ENCODE measurements around the gene TENT4B.

The TENT4B gene

DNA sequence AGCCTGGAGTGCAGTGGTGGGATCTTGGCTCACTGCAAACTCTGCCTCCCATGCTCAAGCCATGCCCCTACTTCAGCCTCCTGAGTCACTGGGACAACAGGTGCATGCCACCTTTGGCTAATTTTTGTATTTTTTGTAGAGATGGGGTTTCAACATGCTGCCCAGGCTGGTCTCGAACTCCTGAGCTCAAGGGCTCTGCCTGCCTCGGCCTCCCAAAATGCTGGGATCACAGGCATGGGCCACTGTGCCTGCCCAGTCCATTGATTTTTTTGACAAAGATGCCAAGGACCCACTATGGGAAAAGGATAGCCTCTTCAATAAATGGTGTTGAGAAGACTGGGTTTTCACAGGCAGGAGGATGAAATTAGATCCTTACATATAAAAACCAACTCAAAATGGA is 102.4 kb downstream of the TENT4B start:
- DNase-seq (ENCODE audit: extremely low spot score), result no peak
- CTCF ChIA-PET, result interaction anchor here (1.2 to 2.0 kb wide), 6 partner anchors 10 to 230 kb away, joined by 3 to 8 read pairs (median 4); partner anchors contain the start of gene CNEP1R1
- POLR2A ChIA-PET, result no interaction called here
- TF ChIP-seq, protein P1, sequence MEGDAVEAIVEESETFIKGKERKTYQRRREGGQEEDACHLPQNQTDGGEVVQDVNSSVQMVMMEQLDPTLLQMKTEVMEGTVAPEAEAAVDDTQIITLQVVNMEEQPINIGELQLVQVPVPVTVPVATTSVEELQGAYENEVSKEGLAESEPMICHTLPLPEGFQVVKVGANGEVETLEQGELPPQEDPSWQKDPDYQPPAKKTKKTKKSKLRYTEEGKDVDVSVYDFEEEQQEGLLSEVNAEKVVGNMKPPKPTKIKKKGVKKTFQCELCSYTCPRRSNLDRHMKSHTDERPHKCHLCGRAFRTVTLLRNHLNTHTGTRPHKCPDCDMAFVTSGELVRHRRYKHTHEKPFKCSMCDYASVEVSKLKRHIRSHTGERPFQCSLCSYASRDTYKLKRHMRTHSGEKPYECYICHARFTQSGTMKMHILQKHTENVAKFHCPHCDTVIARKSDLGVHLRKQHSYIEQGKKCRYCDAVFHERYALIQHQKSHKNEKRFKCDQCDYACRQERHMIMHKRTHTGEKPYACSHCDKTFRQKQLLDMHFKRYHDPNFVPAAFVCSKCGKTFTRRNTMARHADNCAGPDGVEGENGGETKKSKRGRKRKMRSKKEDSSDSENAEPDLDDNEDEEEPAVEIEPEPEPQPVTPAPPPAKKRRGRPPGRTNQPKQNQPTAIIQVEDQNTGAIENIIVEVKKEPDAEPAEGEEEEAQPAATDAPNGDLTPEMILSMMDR (IDR thresholded peaks at IDR 0.05; ENCODE audit: control extremely low read depth, extremely low read depth, low read depth, missing control alignments), result no peak

GRCh38 chr16:50256604-50257003 is 103.5 kb downstream of the TENT4B start:
- ChIA-PET CTCF (interaction anchor here (1.2 to 2.0 kb wide), 2 partner anchors 17 to 188 kb away, joined by 3 to 6 read pairs; no protein-coding TSS in a partner anchor), POLR2A (no interaction called here)
- TF ChIP-seq, protein P1 (IDR thresholded peaks at IDR 0.05; ENCODE audit: control extremely low read depth, extremely low read depth, low read depth, missing control alignments), result no peak
- DNase-seq (ENCODE audit: extremely low spot score), result no peak

DNA sequence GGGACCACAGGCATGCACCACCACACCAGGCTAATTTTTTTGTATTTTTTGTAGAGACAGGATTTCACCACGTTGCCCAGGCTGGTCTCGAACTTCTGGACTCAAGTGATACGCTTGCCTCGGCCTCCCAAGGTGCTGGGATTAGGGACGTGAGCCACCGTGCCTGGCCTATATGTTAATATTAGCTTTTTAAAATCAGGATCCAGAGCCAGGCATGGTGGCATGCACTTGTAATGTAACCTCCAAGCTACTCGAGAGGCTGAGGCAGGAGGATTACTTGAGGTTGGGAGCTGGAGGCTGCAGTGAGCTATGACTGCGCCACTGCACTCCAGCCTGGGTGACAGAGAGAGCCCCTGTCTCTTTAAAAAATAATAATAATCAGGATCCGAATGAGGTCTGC is 104.8 kb downstream of the TENT4B start:
- POLR2A ChIA-PET, result no interaction called here
- TF ChIP-seq, protein P1 (IDR thresholded peaks at IDR 0.05; ENCODE audit: control extremely low read depth, extremely low read depth, low read depth, missing control alignments), result no peak
- DNase-seq (ENCODE audit: extremely low spot score), result no peak
- CTCF ChIA-PET, result interaction anchor here (0.9 to 2.0 kb wide), 5 partner anchors 15 to 189 kb away, joined by 3 to 6 read pairs (median 3); no protein-coding TSS in a partner anchor

- CTCF ChIA-PET, result interaction anchor here (1.0 to 2.2 kb wide), 4 partner anchors 8 to 46 kb away, joined by 3 to 5 read pairs (median 4); no protein-coding TSS in a partner anchor
- TF ChIP-seq, protein P1 (IDR thresholded peaks at IDR 0.05; ENCODE audit: control extremely low read depth, extremely low read depth, low read depth, missing control alignments), result no peak
- DNase-seq (ENCODE audit: extremely low spot score), result no peak
- POLR2A ChIA-PET, result interaction anchor here (0.6 kb wide), 1 partner anchor 19 kb away, joined by 3 read pairs; no protein-coding TSS in a partner anchor
These were observed 106.5 kb downstream of the TENT4B start for GRCh38 chr16:50259334-50260205.

DNA sequence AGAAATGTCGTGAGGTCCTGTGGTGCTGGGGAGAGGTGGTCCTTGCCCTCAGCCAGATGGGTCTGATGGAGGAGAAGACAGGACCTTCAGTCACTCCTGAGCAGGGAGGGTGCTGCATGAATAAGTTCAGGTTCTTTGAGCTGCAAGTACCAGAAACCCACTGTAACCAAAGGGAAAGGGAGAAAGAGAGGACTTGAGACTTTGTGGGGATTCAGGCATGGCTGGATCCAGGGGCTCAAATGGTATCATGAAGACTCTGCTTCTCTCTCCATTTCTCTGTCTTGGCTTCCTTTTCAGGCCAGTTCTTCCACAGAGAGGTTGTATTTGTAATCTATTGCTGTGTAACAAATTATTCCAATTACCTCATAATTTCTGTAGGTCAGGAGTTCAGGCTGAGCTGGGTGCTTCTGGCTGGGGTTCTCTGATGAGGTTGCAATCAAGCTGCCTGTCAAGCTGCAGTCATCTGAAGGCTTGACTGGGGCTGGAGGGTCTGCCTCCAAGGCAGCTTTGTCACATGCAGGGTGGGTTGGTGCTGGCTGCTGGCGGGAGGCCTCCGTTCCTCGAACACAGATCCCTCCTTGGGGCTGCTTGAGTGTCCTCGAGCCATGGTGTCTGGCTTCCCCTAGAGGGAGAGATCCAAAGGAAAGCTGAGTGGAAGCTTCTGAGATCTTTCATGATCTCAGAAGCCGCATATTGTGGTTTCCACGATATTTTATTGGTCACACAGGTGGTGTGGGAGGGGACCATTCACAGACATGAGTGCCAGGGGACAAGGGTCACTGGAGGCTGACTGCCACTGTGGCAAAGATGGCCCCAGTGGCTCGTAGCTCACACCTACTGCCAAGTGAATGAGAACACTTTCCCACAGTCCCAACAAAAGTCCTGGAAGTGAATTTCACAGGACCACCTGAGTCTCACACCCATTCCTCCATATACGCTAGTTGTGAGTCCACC is 107.4 kb downstream of the TENT4B start:
- TF ChIP-seq, protein P1 (IDR thresholded peaks at IDR 0.05; ENCODE audit: control extremely low read depth, extremely low read depth, low read depth, missing control alignments), result no peak
- ChIA-PET CTCF (interaction anchor here (1.3 to 2.2 kb wide), 5 partner anchors 9 to 546 kb away, joined by 4 to 5 read pairs (median 4); no protein-coding TSS in a partner anchor), POLR2A (no interaction called here)
- no peak for DNase-seq (ENCODE audit: extremely low spot score)

All from GM10248 (cell line).